T-helper 2 cell (primary cell): Measurements from ENCODE around the gene SCFD2.
"Not testable (repeated sequence)": the region's sequence is repeated elsewhere in the genome, so short reads cannot be mapped to it uniquely, and the experiment has no call there.

Experiments used
- DNase-seq, 5 experiments: peaks; one replicate each; pipeline versions ENCODE4 v3.0.0 to v3.0.0-alpha.2; 2012 to 2022

Gene SCFD2

GRCh38 chr4:52841682-52842456 is 524.0 kb downstream of the SCFD2 start:
- no peak for DNase-seq

- DNase-seq = no peak
Measured at GRCh38 chr4:52840531-52841370, 525.1 kb downstream of the SCFD2 start.

GRCh38 chr4:52838729-52839586 is 526.9 kb downstream of the SCFD2 start:
- DNase-seq = no peak

GRCh38 chr4:52837716-52838558 is 527.9 kb downstream of the SCFD2 start:
- no peak for DNase-seq

GRCh38 chr4:52836678-52837077 is 529.2 kb downstream of the SCFD2 start:
- no peak for DNase-seq

- no peak for DNase-seq
Measured at GRCh38 chr4:52836120-52836519, 529.7 kb downstream of the SCFD2 start.

GRCh38 chr4:52834641-52835456 is 531.0 kb downstream of the SCFD2 start:
- not testable (repeated sequence) for DNase-seq

GRCh38 chr4:52833941-52834525 is 531.8 kb downstream of the SCFD2 start:
- no peak for DNase-seq

GRCh38 chr4:52825460-52826090 is 540.3 kb downstream of the SCFD2 start:
- no peak for DNase-seq

GRCh38 chr4:52824603-52825459 is 541.0 kb downstream of the SCFD2 start:
- DNase-seq = no peak

GRCh38 chr4:52824270-52824602 is 541.6 kb downstream of the SCFD2 start:
- DNase-seq = no peak

- DNase-seq = no peak
Measured at GRCh38 chr4:52823702-52824092, 542.2 kb downstream of the SCFD2 start.
